ENCODE measurements around the gene CERKL. TPM values are rescaled to one million over a fixed set of nuclear protein-coding genes. Genes with fewer than 3 reads are reported as not detected.

CERKL gene
- total RNA-seq, 1 experiment from 2014 or later, result 0.81 TPM

DNA sequence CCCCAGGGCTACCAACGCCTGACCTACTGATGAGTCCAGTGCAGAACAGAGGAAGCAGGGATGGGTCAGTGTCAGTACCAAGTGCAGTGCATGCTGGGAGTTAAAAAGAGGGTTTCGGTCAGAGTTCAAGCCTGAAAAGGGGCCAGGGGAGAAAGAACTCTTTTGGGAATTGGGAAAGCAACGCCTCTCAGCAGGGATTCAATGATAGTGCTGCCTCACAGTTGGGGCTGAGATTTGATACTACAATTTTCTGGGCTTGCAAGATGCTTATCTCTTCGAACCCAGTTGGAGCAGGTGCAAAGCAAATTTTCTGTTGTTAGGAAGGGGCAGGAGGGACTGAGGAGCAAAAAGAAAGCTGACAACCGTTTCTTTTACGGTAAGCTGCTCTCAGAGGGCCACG, 82.6 kb downstream of the CERKL start:
- no peak for DNase-seq (ENCODE audit: low read depth)

DNA sequence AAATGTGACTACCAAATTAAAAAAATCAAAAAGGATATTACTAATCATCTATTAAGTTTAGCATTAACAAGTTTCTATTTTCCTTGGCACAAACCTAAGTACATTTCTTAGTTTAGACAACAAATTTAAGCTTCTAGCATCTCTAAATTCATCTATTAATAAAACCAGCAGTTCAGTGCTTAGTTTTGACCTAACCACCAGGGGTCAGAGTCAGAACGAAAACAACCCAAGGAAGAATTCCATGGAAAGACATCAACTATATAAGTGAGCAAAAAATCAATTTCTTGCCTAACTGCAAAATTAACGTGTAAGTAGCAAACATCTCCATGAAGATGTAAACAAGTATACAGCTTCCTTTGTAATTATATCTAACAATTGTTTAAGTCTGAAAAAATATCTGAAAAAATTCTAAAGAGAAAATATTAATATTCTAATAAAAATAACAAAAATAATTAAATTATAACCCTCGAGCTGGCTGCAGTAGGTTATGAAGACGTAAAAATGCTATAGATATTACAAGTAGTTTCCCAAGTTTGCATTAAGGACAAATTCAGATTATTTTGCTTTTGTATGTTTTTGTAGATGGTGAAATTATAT, 83.7 kb downstream of the CERKL start:
- peak; percentile 45 for DNase-seq (ENCODE audit: low read depth)

DNA sequence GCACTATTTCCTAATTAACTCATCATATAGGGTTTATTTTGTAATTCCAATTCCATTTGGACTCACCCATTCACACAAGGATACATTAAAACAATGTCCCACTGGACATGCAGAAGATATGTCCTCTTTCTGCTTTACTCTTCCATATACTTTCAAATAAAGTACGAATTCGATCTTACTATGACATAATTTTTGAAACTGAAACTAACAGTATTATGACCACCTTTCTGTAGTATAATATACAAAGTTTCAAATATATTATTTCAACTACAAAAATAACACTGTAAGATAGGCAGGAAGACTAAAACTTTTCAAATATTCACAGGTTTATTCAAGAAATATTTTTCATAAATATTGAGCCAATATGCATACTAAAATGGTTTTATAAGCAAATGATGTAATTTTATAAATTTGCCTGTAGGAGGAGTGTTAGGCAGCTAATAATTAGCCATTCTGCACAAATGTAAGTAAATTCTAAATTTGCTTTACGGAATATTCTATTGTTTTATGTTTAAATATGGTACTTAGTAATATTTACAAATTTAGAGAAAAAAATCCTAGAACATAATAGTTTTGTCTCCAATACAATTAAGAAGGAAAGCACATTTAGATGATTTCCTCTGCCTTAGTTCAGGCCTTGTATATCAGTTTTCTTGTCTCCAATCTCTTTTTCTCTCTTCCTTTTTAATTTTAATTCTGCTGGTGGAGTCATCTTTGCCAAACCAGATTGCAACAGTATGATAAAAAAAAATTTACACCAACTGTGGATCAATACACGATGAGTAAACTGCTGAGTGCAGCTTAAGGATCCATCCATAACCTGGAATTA, 85.9 kb downstream of the CERKL start:
- DNase-seq (ENCODE audit: low read depth), result no peak

DNA sequence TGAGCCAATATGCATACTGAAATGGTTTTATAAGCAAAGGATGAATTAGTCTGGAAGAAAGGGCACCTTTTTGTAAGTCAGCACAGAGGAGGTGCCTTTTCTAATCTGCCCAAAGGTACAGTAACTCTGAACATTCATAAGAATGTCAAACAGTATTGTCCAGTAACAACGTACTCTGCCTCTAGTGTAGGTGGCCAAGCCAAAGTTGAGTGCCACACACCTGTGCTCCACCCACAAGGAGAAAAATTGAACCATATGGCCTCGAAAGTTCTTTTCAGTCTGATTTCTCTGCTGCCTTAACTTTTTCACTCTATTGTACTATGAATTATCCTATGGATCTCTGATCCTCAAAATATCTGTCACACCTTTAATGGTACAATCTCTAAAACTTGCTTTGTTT, 86.8 kb downstream of the CERKL start:
- DNase-seq (ENCODE audit: low read depth), result no peak

DNA sequence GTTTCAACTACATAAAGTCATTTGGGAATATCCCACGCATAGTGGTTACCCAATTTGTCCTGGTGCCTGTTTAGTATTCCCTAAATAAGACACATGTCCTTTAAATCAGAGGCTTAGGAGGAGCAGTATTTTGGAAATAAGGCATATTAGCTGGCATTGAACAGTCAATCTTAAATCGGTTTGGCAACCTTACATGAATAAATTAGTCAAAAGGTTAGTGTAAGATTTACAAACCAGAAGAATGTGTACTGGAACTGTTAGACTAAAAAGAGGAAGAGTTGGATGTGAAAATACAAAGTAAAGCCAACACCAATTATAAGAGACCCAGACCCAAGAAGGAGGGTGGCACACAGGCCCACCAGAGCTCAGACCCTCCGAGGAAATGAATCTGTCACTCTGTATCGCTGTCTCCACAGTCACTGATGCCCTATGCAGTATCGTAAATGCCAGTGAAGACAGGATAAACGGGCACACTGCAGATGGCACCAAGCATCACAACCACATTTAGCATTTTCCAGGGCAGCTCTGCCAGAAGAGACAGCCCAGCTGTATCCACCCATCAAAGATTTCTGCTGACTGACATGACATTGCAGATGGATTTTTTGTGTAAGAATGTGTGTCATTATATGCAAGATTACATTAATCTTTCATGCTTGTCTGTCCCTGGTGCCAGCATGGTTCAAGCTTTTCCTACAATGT, 90.4 kb downstream of the CERKL start:
- DNase-seq (ENCODE audit: low read depth), result no peak

DNA sequence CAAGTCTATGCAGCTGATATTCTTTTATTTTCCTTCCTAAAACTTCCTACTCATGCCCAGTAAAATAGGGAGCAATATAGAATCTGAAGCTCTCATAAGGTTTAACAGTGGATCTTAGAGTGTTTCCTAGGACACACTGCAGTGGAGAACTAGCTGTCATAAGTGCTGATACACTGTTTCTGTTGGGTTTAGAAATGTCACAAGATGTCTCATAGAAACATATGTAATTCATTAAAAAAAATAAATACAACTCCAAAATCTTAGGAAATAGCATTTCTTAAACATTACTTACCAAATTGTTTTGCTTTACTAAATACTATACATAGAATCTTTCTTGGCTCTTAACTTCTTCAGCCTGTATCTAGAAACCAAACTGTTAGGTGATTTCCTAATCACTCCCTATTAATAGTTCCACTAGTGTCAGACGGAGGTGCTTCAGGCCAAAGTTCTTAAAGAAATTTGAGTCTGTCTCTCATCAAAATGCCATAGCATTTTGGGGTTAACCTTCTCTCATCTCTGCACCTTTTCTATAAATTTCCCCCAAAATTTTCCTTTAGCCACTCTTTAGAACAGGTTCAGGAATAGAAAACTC, 93.7 kb downstream of the CERKL start:
- DNase-seq (ENCODE audit: low read depth), result no peak

DNA sequence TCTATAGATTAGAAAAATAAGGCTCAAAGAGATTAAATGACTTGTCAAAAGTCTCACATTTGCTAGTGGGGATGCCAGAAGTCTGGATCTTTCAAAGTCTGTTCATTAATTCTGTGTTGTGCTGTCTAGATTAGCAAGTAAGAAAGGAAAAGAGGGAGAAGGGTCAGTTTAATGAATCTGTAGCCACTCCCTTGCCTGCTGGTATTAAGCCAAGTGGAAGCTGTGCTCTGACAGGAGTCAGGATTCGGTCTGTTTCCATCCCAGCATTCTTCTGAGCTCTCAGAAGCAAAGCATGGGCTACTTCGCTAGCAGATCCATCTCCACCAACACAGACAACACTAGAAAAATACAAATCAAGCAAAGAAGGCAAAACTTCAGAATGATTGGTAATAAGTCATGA, 98.5 kb downstream of the CERKL start:
- DNase-seq (ENCODE audit: low read depth), result no peak

DNA sequence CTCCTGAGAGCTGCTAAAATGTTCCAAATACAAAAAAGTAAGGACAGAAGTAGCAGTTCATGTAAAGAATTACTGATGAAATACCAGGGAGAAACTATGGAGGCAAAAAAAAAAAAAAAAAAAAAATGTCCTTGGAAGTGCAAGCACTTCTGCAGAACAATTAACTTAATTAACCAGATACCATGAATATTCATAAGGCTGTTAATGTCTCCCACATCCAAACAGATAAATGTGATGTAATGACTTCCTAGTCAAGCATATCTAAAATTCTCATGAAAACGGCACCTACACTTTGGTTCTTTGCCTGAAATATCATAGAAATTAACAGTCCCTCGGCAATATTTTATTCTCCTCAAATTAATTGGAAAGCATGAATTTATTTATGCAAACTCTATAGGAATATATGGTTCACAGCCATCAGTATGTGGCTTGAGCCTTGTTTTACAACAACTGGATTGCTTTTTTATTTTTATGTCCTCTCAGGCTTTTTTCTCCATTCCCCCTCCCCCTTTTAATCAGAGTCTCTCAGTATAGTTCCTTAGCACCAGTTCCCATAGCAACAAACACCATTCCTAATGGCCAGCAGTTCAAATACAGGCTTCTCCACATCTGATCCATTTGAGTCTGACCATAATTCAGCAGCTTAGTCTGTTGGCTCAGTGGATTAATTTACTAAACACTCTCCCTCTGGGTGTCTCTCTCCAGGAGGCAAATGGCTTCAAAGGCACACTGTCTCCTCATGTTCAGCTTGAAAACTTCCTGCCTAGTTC, 102.7 kb downstream of the CERKL start:
- DNase-seq (ENCODE audit: low read depth), result no peak

DNA sequence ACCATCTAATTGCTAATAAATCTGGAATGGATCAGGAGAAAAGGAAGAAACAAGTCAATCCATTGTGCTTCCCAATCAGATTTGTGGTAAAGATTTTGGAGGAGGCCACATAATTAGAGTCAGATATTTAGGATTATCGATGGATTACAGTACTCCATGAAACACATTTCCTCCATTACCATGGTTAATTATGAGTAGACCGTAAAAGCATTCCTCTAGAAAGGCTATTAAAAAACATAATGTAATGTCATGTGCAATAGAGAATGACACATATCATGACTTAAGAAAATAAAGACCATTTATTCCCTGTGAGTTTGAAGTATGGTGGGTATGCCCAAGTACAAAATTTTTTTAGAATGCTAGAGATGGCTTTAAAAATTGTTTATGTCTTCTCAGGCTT, 103.7 kb downstream of the CERKL start:
- DNase-seq (ENCODE audit: low read depth), result no peak

DNA sequence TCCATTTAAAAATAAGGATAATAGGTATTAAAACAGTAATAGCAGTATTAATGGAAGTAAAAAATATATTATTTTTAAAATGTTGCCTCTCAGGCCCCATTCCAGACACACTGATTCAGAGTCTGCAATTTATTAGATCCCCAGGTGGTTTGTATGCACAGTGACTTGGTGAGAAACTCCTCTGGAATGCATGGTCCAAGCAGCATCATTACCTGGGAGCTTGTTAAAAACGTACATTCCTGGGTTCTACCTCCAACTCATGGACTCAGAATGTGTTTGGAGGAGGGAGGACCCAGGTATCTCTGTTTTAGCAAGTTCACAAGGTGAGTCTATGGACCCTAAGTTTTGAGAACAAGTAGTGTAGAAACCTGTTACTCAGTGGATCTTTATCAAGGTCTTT, 104.1 kb downstream of the CERKL start:
- peak; percentile 50 for DNase-seq (ENCODE audit: low read depth)

DNA sequence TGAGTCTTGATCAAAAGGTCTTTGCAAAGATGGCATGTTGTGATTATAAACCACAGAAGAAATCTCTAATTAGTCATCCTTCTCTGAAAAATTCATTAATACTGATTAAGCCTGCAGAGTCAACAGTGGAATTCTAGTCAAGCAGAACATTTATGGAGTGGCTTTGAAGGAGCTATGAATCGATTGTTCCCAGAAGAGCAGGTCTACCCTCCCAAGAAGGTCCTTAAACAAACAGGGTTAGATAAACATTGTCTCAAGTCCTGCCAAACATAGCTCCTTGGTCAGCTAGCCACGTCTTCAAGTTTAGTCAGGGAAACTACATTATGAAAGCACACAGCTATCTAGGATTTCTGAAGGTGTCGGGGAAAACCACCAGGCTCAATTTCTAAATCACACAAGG, 110.8 kb downstream of the CERKL start:
- peak; percentile 67 for DNase-seq (ENCODE audit: low read depth)

DNA sequence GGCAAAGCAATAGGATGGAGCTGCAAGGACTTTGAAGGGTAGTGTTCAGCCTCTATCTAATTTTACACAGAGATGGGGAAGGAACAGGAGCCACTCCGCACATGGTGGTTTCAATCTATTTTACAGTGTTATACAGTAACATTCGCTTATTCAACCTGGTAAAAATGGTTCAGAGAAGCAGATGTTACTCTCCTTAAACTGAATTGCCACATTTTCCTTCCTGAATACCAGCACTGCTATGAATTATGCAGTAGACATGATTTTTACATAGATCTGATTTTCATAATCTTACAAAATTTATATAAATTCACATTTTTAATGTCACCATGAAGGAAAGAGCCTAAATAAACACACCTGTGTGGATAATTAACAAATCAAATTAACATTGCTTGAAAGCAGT, 114.7 kb downstream of the CERKL start:
- no peak for DNase-seq (ENCODE audit: low read depth)

DNA sequence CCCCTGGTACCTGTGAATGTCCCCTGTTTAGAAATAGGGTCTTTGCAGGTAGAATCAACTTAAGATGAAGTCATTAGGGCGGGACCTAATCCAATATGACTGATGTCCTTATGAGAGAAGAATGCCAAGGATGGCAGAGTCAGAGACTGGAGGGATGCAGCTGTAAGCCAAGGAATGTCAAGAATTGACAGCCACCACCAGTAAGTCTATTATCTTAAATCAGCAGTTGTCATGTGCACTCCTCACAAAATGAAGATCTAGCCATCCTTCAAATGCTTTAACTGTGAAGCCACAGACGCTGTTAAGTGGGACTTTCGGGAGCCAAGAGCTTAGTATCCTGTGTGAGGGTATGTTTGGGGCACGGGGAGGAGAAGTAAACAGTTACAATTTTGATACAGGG, 116.5 kb downstream of the CERKL start:
- no peak for DNase-seq (ENCODE audit: low read depth)

DNA sequence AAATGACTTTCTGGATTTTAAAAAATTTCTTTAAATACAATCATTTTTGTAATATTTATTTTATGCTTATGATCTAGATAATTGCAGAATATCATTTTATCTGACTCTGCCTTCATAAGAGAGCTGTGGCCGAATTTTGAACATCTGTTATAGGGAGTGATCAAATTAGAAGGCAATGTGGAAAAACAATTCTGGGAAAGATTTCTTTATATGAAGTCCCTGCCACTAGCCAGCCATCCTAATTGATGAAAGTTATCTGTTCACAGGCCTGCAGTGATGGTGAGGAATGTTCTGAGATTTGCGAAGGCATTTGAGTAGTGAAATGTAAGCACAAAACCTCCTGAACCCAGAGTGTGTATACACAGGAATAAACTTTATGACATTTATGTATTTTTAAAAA, 120.2 kb downstream of the CERKL start:
- no peak for DNase-seq (ENCODE audit: low read depth)

DNA sequence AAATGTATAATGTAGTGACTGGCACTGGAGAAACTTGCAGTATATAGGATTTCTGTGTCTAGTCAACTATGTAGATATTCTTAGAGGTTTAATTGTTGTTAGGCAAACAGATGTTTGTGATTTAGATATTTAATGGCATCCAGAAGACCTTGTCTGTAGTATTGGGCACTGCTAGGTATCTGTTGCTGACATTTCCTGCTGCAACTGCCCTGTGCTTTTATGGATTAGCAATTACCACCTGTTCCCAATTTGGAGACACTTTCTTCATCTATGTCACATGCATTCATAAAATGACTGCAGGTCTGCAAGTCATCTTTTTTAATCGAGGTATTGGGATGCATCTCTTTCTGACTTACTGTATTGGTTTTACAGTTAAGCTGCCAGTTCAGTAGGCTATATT, 128.5 kb downstream of the CERKL start:
- no peak for DNase-seq (ENCODE audit: low read depth)

DNA sequence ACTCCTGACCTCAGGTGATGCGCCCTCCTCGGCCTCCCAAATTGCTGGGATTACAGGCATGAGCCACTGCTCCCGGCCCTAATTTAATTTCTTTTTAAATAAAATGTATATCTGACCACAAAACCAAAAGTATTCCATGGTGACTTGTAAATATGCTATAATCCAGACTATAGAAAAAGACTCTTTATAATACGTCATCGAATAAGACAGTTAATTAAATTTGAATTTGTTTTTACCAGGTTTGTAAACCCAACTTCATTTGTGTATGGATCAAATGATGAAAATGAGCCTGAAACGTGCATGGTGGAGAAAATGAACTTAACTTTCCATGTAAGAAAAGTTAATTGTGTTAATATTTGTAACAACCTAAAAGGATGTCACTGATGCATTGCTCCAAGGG, 129.8 kb downstream of the CERKL start:
- no peak for DNase-seq (ENCODE audit: low read depth)

DNA sequence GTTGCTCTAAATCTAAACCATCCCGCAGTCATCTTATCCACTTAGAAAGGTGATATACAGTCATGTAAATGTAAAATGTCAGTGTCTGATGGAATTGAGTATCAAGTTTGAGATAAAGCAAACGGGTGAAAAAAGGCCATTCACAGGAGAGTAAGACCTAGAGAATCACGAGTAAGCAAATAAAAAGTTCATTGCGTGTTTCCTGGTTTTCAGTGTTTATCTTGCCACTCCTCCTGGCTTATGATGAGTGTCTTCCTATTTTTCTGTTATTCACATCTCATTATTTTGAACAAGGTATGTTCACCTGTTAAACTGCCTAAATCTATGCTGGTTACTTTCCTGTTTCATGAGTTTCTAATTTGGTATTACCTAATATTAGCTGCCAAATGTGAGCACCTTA, 130.9 kb downstream of the CERKL start:
- no peak for DNase-seq (ENCODE audit: low read depth)

DNA sequence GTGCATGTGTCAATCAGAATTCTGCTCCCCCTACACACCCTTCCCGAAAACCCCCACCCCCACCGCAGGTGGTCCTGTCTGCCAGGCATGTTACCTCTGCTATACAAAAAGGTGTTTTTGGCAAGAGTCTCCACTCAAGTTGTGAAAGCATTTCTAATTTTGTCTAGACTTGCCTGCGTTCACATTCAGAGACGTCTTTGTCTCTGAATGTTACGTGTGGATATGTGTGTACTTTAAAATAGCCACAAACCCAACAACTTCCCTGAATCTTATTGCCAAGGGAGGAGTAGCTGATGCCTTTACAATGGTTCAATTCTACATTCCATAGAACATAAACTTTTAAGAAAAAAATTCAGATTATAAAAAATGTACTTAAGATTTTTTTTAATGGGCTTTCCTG, 133.1 kb downstream of the CERKL start:
- no peak for DNase-seq (ENCODE audit: low read depth)

DNA sequence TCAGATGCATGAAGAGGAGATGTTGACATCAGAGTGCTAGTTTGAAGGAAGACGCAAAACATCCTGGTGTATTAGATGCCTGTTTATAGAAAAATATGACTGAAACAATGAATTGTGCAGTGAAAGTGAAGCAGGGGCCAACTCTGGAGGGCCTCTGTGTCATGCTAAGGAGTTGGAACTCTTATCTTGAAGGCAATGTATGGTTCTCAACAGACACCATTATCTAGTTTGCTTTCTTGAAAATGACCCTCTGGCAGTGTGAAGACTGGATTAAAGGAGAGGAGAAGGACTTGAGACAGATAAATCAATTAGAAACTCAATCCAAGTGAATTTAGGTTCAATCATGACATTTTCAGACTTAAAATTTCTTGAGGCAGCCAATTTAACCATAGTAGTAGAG, 136.7 kb downstream of the CERKL start:
- DNase-seq (ENCODE audit: low read depth), result no peak

DNA sequence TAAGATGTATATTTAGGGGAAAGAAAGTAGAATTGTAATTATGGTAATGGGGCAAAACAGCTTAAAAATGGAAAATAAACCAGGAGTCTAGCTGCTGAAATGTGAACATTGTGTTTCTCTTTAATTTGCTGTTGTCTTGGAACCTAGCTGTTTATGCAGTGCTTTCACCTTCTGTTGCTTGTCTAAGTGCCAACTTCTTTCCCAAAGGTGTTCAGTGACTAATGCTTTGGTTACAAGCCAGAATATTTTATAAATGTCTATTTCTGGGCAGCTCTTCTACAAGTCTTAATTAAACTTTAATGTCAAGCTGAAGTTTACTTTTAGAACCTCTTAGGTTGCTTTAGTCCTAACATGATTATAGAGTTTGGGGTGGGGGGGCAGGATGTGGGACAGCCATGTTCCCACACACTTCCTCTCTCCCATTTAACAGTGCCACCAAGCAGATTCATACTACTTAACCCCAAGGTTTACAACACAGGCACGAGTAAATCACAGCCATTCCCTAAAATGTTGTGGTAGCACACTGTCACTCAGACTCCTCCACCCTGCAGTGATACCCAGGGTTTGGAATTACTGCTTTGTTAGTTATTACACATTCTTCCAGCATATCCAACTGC, 139.1 kb downstream of the CERKL start:
- peak; percentile 51 for DNase-seq (ENCODE audit: low read depth)

DNA sequence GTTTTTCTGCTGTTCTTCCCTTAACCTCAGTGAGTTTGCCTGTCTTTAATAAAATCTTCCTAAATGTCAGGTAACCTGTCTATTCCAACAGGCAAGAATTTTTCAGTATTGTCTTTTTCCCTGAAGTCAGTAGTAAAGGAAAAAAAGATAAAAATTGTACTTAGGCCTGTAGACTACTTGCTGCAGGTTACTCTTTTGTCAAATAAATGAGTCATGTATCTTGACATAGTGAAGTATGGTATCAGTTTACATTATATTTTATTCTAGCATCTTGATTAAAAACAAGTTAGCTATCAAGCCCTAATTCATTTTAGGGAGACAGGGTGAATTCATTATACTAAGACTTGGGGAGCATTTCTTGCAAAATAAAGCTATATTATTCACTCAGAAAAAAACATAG, 139.9 kb downstream of the CERKL start:
- DNase-seq (ENCODE audit: low read depth), result no peak

DNA sequence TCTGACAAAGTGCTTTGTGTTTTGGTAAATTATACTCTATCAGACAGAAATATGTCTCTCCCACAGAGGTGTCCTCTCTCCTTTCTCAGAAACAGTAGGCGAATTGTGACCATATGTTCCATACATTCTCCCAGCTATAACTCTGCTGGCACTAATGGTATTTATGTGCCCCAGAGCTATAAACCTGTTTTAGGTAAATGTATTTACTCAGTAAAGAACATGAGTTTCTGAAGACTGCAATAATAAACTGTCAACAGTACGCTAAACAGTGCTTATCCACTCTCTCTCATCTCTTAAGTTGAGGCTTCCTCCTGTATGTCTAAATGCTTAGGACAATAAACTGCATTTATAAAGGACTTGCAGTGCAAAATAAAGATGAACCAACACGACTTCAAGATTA, 141.2 kb downstream of the CERKL start:
- DNase-seq (ENCODE audit: low read depth), result no peak
